Endothelial cell of umbilical vein (primary cell): ENCODE results near the gene CEP192. TPM values are rescaled to one million over a fixed set of nuclear protein-coding genes. Genes with fewer than 3 reads are reported as not detected.

ENCODE experiments used
- BruUV-seq: library from RNA; stranded (reverse); fragments of 400-500 nt; replicated peaks from 2 replicates; lab custom pipeline; 2021; lab: Mats Ljungman, UMichigan
- CTCF ChIA-PET: fragments of 300-600, 350-600 bp; sonication (Branson Sonifier 250); formaldehyde crosslinking; loops from one replicate; lab custom pipeline; 2021; ENCODE audit warnings: antibody characterized with exemption, inconsistent platforms; lab: Charles Lee
- POLR2A ChIA-PET: fragments of 300-600, 350-600 bp; sonication (Branson Sonifier 250); formaldehyde crosslinking; loops from one replicate; lab custom pipeline; 2021; ENCODE audit warnings: antibody characterized with exemption, inconsistent platforms; lab: Charles Lee
- DNase-seq: peaks from one replicate; pipeline ENCODE4 v3.0.0-alpha.2; 2011; ENCODE audit warnings: low read depth, low spot score
- FAIRE-seq: peaks from 2 replicates; lab custom pipeline; 2011; peaks lifted over from hg19 to GRCh38; lab: Jason Lieb, UNC
- H2AFZ ChIP-seq: 2 replicates; pipeline ENCODE4 v1.6.0; 2012; ENCODE audit warnings: low read depth, low read length, control low read depth, inconsistent platforms
- H3K27ac ChIP-seq: 2 replicates; pipeline ENCODE4 v1.5.1; 2011; ENCODE audit warnings: low read depth, mild to moderate bottlenecking, control low read depth, low read length, moderate library complexity; ENCODE audit not compliant: insufficient read depth
- H3K27me3 ChIP-seq, 2 experiments: 2 replicates each; pipeline versions ENCODE4 v1.6.0 to v1.6.1; 2011; ENCODE audit warnings: low read length in 2 of 2, mixed read lengths in 1 of 2; ENCODE audit not compliant: control insufficient read depth in 2 of 2, insufficient read depth in 2 of 2
- H3K36me3 ChIP-seq, 2 experiments: 2 replicates in 1 of 2; 3 replicates in 1 of 2; pipeline ENCODE4 v1.5.1; 2011; ENCODE audit warnings: low read length in 2 of 2, mild to moderate bottlenecking in 1 of 2, moderate library complexity in 1 of 2; ENCODE audit not compliant: control insufficient read depth in 2 of 2, insufficient read depth in 2 of 2; ENCODE audit errors: extremely low read depth in 1 of 2
- H3K4me1 ChIP-seq: 3 replicates; pipeline ENCODE4 v1.5.1; 2011; ENCODE audit warnings: mild to moderate bottlenecking, low read length; ENCODE audit not compliant: control insufficient read depth, insufficient read depth; ENCODE audit errors: extremely low read depth
- H3K4me2 ChIP-seq: 2 replicates; pipeline ENCODE4 v1.6.1; 2011; ENCODE audit warnings: low read length, control low read depth, mixed read lengths; ENCODE audit not compliant: insufficient read depth
- H3K4me3 ChIP-seq, 3 experiments: fragments of 200-600 bp in 1 of 3; sonication (generic), shearing (Covaris generic) in 1 of 3; replicated peaks in 1 of 3; 2 replicates each; pipeline ENCODE4 v1.5.1; 2011 to 2016; ENCODE audit warnings: control low read depth in 3 of 3, low read length in 3 of 3, mild to moderate bottlenecking in 2 of 3, inconsistent platforms in 1 of 3, low read depth in 1 of 3, moderate library complexity in 1 of 3; ENCODE audit not compliant: insufficient read depth in 1 of 3
- H3K79me2 ChIP-seq: 2 replicates; pipeline ENCODE4 v1.6.0; 2012; ENCODE audit warnings: low read length, inconsistent platforms; ENCODE audit not compliant: control insufficient read depth, insufficient read depth
- H3K9ac ChIP-seq: replicated peaks from 2 replicates; pipeline ENCODE3; 2011; ENCODE audit warnings: low read length, control low read depth; ENCODE audit not compliant: insufficient read depth; ENCODE audit errors: extremely low read depth
- H3K9me1 ChIP-seq: replicated peaks from 3 replicates; pipeline ENCODE4 v1.6.0; 2011; ENCODE audit warnings: mild to moderate bottlenecking, low read length; ENCODE audit not compliant: control insufficient read depth, insufficient read depth; ENCODE audit errors: extremely low read depth
- H3K9me3 ChIP-seq: replicated peaks from 2 replicates; pipeline ENCODE4 v1.5.1; 2012; ENCODE audit warnings: low read length, inconsistent platforms; ENCODE audit not compliant: control insufficient read depth, insufficient read depth
- H4K20me1 ChIP-seq: replicated peaks from 2 replicates; pipeline ENCODE3; 2011; ENCODE audit warnings: mild to moderate bottlenecking, low read length; ENCODE audit not compliant: control insufficient read depth, insufficient read depth; ENCODE audit errors: extremely low read depth
- CTCF ChIP-seq, 2 donors: IDR thresholded peaks; 1 replicate in 1 of 2; 2 replicates in 1 of 2; pipeline ENCODE4 v1.5.1; 2011; ENCODE audit warnings: low read length in 2 of 2, mild to moderate bottlenecking in 2 of 2, moderate library complexity in 2 of 2, control low read depth in 1 of 2, inconsistent platforms in 1 of 2, low read depth in 1 of 2; ENCODE audit not compliant: insufficient read depth in 1 of 2; ENCODE audit errors: extremely low read depth in 1 of 2
- EZH2 ChIP-seq: IDR thresholded peaks from 2 replicates; pipeline ENCODE4 v1.6.1; 2012; ENCODE audit warnings: borderline replicate concordance, low read depth, mild to moderate bottlenecking, moderate library complexity, low read length, inconsistent platforms; ENCODE audit not compliant: severe bottlenecking
- FOS ChIP-seq: IDR thresholded peaks from 2 replicates; pipeline ENCODE4 v1.6.1; 2011; ENCODE audit warnings: mild to moderate bottlenecking, low read length, moderate library complexity, borderline replicate concordance; ENCODE audit not compliant: insufficient read depth
- GATA2 ChIP-seq: IDR thresholded peaks from 2 replicates; pipeline ENCODE4 v1.7.0; 2011; ENCODE audit warnings: low read depth, mild to moderate bottlenecking, moderate library complexity, mixed read lengths, low read length; ENCODE audit not compliant: insufficient read length, insufficient read depth
- JUN ChIP-seq: IDR thresholded peaks from 2 replicates; pipeline ENCODE4 v1.6.1; 2011; ENCODE audit warnings: borderline replicate concordance, low read depth; ENCODE audit not compliant: insufficient read length, insufficient read depth
- MAX ChIP-seq: IDR thresholded peaks from 2 replicates; pipeline ENCODE4 v1.6.1; 2011; ENCODE audit not compliant: insufficient read depth, insufficient read length
- MYC ChIP-seq: IDR thresholded peaks from one replicate; pipeline ENCODE4 v1.6.1; 2011; ENCODE audit warnings: mild to moderate bottlenecking, low read depth, low read length
- POLR2A ChIP-seq: IDR thresholded peaks from 2 replicates; pipeline ENCODE4 v1.6.1; 2012; ENCODE audit warnings: low read depth, mild to moderate bottlenecking, control low read depth, low read length
- POLR2AphosphoS5 ChIP-seq: IDR thresholded peaks from 2 replicates; pipeline ENCODE4 v1.6.1; 2012; ENCODE audit warnings: low read depth, mild to moderate bottlenecking, control low read depth, low read length, moderate library complexity; ENCODE audit not compliant: insufficient read depth
- dilution Hi-C: fragments of 300-500 bp; cut with MboI; formaldehyde crosslinking; loops from one replicate; pipeline ENCODE4 v1.15.0; 2019; ENCODE audit warnings: low sequenced_read_pairs; ENCODE audit not compliant: extremely low pct_ligation_motif_present
- intact Hi-C: fragments of 100-400 bp; cut with micrococcal nuclease; formaldehyde crosslinking; loops from one replicate; pipeline ENCODE4 v1.10.0; 2022
- polyA plus RNA-seq, 4 experiments: library from polyadenylated mRNA; depleted of rRNA in 3 of 4; stranded (reverse) in 3 of 4; unstranded in 1 of 4; fragments of >200 nt; gene quantifications; 2 replicates each; pipeline versions ENCODE4 v1.2.1 to v1.2.3, GENCODE V29; 2011 to 2012; ENCODE audit warnings: missing spikeins in 1 of 4
- total RNA-seq: library from RNA; stranded (reverse); gene quantifications from 2 replicates; pipeline ENCODE4 v1.2.3, GENCODE V29; 2021

The CEP192 gene
- total and polyA plus RNA-seq, 2 donors (not counting 3 experiments of a cell fraction or from before 2014, with no cell fraction given), result 14.5 to 22.9 TPM

DNA sequence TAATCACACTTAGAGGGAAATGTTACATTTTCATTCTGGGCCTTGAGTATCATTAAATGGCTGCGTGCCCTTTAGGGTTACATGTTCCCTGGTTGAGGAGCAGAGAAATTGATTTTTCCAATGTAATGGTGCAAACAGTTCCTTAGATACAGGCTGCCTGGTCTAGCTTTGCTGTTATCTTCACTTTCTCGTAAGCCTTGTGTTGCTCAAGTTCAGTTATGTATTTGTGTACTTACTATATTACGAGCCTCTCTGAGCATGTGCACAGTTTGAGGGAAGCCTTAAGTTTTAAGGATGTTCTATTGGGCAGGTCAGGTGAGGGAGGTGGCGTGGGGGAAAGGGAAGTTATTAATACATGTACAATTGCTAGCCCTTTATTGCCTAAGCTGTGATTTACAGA is 23.7 kb downstream of the CEP192 start:
- Histone ChIP-seq H3K9me1 (no peaks in the 10 kb centered on the region), H2AFZ (no peak overlapping the region), H3K27me3 (no peaks in the 10 kb centered on the region), H3K36me3 (peaks cover 9 to 27% of the 10 kb centered on the region in 2 experiments), H3K9me3 (no peaks in the 10 kb centered on the region), H3K4me3 (no peak overlapping the region), H3K4me2 (no peak overlapping the region), H3K4me1 (peaks cover 10% of the 10 kb centered on the region), H4K20me1 (no peaks in the 10 kb centered on the region), H3K9ac (no peak overlapping the region), H3K79me2 (peaks cover 5% of the 10 kb centered on the region), H3K27ac (no peak overlapping the region)
- intact Hi-C loops, result no loop called here
- FAIRE-seq, result no peak
- DNase-seq, result no peak
- no TSS peak for BruUV-seq
- POLR2A ChIA-PET, result no interaction called here
- dilution Hi-C loops, result no loop called here
- TF ChIP-seq MYC, result no peak
- TF ChIP-seq FOS, result no peak
- CTCF ChIA-PET, result interaction anchor here (0.9 to 1.3 kb wide), 3 partner anchors 11 to 271 kb away, joined by 3 read pairs; no protein-coding TSS in a partner anchor

DNA sequence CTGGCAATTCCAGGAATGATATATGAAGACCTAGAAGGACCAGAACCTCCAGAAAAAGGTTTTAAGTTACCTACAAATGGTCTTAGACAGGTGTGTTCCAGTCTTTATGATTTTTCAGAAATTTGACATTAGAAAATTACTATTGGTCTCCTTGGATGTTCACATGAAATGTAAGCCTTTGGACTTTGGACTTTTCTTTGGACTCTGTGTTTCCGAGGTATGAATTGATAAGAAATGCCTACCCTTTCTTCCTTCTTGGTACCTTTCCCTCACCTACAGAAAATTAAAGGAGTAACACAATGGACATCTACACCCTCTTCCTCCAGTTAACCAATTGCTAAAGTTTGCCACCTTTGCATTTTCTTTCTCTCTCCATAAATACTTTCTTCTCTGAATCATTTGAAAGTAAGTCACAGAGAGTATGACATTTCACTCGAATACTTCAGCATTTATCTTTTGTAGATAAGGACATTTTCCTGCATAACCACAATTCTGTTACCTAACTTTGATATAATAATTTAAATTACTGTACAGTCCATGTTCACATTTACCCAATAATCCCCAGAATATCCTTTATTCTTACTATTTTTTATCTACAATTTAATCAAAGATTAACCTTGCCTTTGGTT is 26.2 kb downstream of the CEP192 start:
- no peak overlapping the region for H3K4me3 ChIP-seq
- peaks cover 9 to 24% of the 10 kb centered on the region in 2 experiments for H3K36me3 ChIP-seq
- peaks cover 10% of the 10 kb centered on the region for H3K4me1 ChIP-seq
- DNase-seq (no peak), FAIRE-seq (no peak)
- no TSS peak for BruUV-seq
- CTCF ChIA-PET, result no interaction called here
- H3K79me2 ChIP-seq, result peaks cover 15% of the 10 kb centered on the region
- no peaks in the 10 kb centered on the region for H3K9me3 ChIP-seq
- intact Hi-C loops (no loop called here), dilution Hi-C loops (no loop called here)
- no peaks in the 10 kb centered on the region for H4K20me1 ChIP-seq
- no peaks in the 10 kb centered on the region for H3K9me1 ChIP-seq
- H3K4me2 ChIP-seq, result no peak overlapping the region
- H2AFZ ChIP-seq, result no peak overlapping the region
- POLR2A ChIA-PET, result no interaction called here
- H3K27ac ChIP-seq, result no peak overlapping the region
- TF ChIP-seq POLR2A (no peak), FOS (no peak), CTCF (IDR thresholded peaks at IDR 0.05; ENCODE audit: extremely low read depth in 1 of 2, insufficient read depth in 1 of 2, low read depth in 1 of 2, low read length in 2 of 2) (no peak), MYC (no peak), JUN (no peak), EZH2 (no peak), MAX (no peak), POLR2AphosphoS5 (no peak), GATA2 (no peak)
- H3K27me3 ChIP-seq, result no peaks in the 10 kb centered on the region
- no peak overlapping the region for H3K9ac ChIP-seq
